ENCODE results near the gene NT5DC4. TPM values are rescaled to one million over a fixed set of nuclear protein-coding genes. Genes with fewer than 3 reads are reported as not detected.

NT5DC4 gene
- total RNA-seq, 1 experiment from 2014 or later, result not detected

- BruUV-seq (replicated peaks), result no TSS peak
- DNase-seq (ENCODE audit: low read depth, low spot score), result no peak
- Histone ChIP-seq H3K27me3 (ENCODE audit: control insufficient read depth, insufficient read depth, low read length) (no peaks in the 10 kb centered on the region), H3K4me1 (ENCODE audit: control insufficient read depth, insufficient read depth, low read length) (peaks cover 4% of the 10 kb centered on the region; the same call in 1 of the 2 replicates), H3K9me3 (ENCODE audit: control insufficient read depth, insufficient read depth, low read depth, low read length) (no peaks in the 10 kb centered on the region), H3K4me3 (ENCODE audit: low read depth in 2 of 2, low read length in 2 of 2) (no peak overlapping the region), H3K27ac (ENCODE audit: low read length) (no peak overlapping the region), H3K36me3 (ENCODE audit: control insufficient read depth, insufficient read depth, low read length) (no peaks in the 10 kb centered on the region)
- in situ Hi-C loops (cut with HindIII; ENCODE audit: low pct_unique_long_range_greater_than_20kb, low sequenced_read_pairs), result no loop called here
- TF ChIP-seq SIN3A (IDR thresholded peaks at IDR 0.05; ENCODE audit: borderline replicate concordance, insufficient read depth, low read depth, low read length), result no peak
- no peak for TF ChIP-seq POLR2AphosphoS5 (IDR thresholded peaks at IDR 0.05; ENCODE audit: low read depth, low read length)
- TF ChIP-seq TCF7L2 (IDR thresholded peaks at IDR 0.05; ENCODE audit: low read depth, low read length), result no peak
- TF ChIP-seq CTCF (IDR thresholded peaks at IDR 0.05), result no peak
- TF ChIP-seq REST (IDR thresholded peaks at IDR 0.05; ENCODE audit: insufficient read depth in 1 of 2, low read depth in 2 of 2, low read length in 1 of 2), result no peak
- peak; percentile 9; the same call in 1 of the 2 replicates for ATAC-seq
- intact Hi-C loops (cut with micrococcal nuclease; ENCODE audit: unreplicated experiment), result loop anchor here (1.0 to 2.0 kb wide), 2 partner anchors 99 to 126 kb away; no protein-coding TSS in a partner anchor
- CTCF ChIA-PET, result interaction anchor here (0.6 to 5.2 kb wide), 5 partner anchors 41 to 216 kb away, joined by 4 to 38 read pairs (median 5); no protein-coding TSS in a partner anchor
- POLR2A ChIA-PET, result no interaction called here
These were observed 5.0 kb downstream of the NT5DC4 start for GRCh38 chr2:112725545-112726457.

GRCh38 chr2:112726487-112727190, 5.8 kb downstream of the NT5DC4 start:
- Histone ChIP-seq H3K4me3 (ENCODE audit: low read depth in 2 of 2, low read length in 2 of 2) (no peak overlapping the region), H3K4me1 (ENCODE audit: control insufficient read depth, insufficient read depth, low read length) (peaks cover 4% of the 10 kb centered on the region; the same call in 1 of the 2 replicates), H3K36me3 (ENCODE audit: control insufficient read depth, insufficient read depth, low read length) (no peaks in the 10 kb centered on the region), H3K9me3 (ENCODE audit: control insufficient read depth, insufficient read depth, low read depth, low read length) (no peaks in the 10 kb centered on the region), H3K27ac (ENCODE audit: low read length) (no peak overlapping the region; the same call in 1 of the 2 replicates), H3K27me3 (ENCODE audit: control insufficient read depth, insufficient read depth, low read length) (no peaks in the 10 kb centered on the region)
- DNase-seq (ENCODE audit: low read depth, low spot score) (peak; percentile 80), ATAC-seq (peak; percentile 93)
- CTCF ChIA-PET, result interaction anchor here (0.6 to 5.2 kb wide), 4 partner anchors 60 to 215 kb away, joined by 3 to 38 read pairs (median 4); no protein-coding TSS in a partner anchor
- POLR2A ChIA-PET, result no interaction called here
- no TSS peak for BruUV-seq (replicated peaks)
- TF ChIP-seq SIN3A (IDR thresholded peaks at IDR 0.05; ENCODE audit: borderline replicate concordance, insufficient read depth, low read depth, low read length) (no peak), TCF7L2 (IDR thresholded peaks at IDR 0.05; ENCODE audit: low read depth, low read length) (no peak), REST (IDR thresholded peaks at IDR 0.05; ENCODE audit: insufficient read depth in 1 of 2, low read depth in 2 of 2, low read length in 1 of 2) (0 out of 4 replicates have a peak, but pooled peaks of 1 of the 2 experiments have one; percentile 44), POLR2AphosphoS5 (IDR thresholded peaks at IDR 0.05; ENCODE audit: low read depth, low read length) (no peak), CTCF (IDR thresholded peaks at IDR 0.05) (peak; percentile 97)
- in situ Hi-C loops (cut with HindIII; ENCODE audit: low pct_unique_long_range_greater_than_20kb, low sequenced_read_pairs), result no loop called here
- intact Hi-C loops (cut with micrococcal nuclease; ENCODE audit: unreplicated experiment), result loop anchor here (1.0 to 2.0 kb wide), 2 partner anchors 100 to 126 kb away; no protein-coding TSS in a partner anchor

Data from Panc1 (cell line).